GM19023 (cell line): ENCODE results near the gene SLIT3.

ENCODE experiments used
- ATAC-seq: cut with Tn5 transposase; IDR thresholded peaks from one replicate; pipeline ENCODE4 v1.9.1; 2021; ENCODE audit warnings: mild to moderate bottlenecking, moderate library complexity; ENCODE audit not compliant: unreplicated experiment

Gene SLIT3

DNA sequence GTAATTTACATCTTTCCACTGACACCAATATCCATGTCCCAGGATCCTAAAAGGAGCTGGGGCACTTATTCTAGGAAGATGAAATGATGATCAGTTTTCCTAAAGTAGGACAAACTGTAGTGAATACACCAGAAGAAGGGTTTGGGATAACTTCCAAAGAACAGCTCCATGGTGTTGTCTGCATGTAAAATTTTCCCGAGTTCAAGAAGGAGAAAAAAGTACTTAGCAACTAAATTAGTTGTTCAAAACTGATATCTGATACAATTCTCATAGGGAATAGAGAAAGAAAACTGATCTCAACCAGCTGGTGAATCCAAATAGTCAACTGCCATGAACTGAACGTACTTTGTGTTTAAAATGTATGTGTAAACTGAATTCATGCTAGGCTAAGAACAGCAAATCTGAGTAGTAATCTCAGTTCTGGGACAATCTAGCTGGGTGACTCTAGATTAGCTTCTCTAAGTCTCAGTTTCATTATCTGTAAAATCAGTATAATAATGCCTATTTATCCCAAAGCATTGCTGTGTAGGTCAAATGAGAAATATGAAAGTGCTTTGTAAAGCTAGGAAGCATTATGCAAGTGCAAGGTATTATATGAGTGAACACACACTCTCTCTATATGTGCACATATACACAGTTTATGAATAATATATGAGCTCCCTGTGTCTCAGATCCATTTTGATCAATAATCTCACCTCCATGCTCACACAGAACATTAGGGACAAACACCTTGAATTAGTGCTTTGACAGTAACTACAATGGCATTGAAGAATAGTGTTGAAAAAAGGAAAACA lies 357.7 kb downstream of the SLIT3 start:
- no peak for ATAC-seq

- ATAC-seq, result no peak
Observed at GRCh38 chr5:168941901-168942300, 359.0 kb downstream of the SLIT3 start.

DNA sequence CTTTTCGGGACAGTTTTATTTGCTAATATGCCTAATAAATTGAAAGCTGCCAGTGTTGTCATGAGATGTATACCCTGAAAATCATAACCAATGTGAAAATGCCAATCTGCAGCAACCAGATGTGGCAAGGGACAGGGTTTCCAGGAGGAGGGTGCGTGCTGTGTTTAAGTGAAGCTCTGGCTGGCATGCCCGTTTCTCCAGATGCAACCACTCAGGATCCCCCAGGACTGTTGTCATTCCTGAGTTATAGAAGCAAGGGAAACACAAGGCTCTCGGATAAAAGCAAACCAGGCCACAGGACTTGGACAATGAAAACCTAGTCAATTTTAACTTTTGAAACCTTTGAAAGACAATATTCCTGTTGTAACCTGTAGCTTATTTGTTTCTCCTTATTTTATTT lies 360.2 kb downstream of the SLIT3 start:
- ATAC-seq, result no peak

DNA sequence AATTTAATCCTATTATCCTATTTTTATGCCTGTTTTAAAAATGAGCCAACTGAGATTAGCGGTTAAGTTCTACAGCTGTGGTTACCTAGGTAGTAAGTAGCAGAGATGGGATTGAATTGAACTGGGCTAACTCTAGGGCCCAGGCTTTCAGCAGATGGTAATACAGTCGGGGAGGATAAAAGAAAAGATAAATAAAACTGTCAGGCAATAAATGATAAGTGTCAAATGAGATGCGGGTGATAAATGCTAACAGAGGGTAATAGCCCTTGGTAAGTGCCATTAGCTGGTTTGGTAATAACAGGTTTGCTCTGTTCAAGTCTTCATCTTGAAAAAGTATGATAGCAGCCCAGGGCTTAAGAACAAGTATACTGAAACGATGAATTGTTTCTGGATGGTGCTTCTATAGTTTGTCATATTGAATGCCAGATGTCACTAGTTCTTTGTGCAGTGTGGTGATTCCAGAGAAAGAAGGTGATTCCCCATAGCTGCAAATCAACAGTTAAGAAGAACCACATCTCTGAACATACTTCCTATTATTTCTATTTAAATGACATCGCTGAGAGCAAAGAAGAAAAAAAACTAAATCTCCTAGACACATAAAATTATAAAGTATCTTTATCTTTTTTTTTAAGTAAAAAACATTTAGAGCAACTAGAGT lies 360.9 kb downstream of the SLIT3 start:
- ATAC-seq, result no peak

GRCh38 chr5:168939156-168939800 lies 361.7 kb downstream of the SLIT3 start:
- ATAC-seq, result no peak

GRCh38 chr5:168936511-168936910 lies 364.4 kb downstream of the SLIT3 start:
- ATAC-seq, result no peak

DNA sequence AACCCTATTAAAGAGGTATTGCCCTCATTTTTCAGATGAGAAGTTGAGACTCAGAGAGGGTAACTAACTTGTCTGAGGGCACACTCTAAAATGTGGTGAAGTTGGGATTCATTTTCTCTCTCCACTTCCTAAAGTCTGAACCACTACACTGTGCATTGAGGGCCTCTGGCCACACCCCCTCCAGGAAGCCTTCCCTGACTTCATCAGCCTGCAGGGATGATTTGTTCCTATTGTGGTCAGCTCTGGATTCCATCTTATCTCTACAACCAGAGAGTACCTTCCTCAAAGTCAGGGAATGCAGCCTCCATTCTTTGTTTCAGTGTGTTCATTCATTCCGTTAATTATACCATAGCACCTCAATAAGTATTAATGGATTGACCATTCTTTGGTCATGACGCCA lies 365.8 kb downstream of the SLIT3 start:
- no peak for ATAC-seq

DNA sequence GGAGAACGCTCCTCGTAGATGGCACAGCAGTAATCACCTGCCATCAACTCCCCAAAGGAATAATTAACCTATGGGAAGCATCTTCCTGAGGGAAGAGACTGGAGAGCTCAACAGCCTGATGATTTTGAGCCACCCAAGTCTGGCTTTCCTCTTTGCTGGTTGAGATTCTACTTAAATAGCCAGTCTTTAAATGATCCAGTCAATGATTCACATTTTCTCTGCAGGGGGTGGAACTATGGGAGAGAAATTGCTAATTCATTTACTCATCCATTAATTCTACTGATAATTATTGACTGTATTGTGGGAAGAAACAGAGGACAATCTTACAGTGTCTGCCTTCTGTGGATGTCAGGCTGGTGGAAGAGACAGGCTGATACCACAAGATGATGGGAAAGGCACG lies 366.8 kb downstream of the SLIT3 start:
- ATAC-seq, result no peak

GRCh38 chr5:168932400-168933189 lies 368.3 kb downstream of the SLIT3 start:
- ATAC-seq, result no peak

DNA sequence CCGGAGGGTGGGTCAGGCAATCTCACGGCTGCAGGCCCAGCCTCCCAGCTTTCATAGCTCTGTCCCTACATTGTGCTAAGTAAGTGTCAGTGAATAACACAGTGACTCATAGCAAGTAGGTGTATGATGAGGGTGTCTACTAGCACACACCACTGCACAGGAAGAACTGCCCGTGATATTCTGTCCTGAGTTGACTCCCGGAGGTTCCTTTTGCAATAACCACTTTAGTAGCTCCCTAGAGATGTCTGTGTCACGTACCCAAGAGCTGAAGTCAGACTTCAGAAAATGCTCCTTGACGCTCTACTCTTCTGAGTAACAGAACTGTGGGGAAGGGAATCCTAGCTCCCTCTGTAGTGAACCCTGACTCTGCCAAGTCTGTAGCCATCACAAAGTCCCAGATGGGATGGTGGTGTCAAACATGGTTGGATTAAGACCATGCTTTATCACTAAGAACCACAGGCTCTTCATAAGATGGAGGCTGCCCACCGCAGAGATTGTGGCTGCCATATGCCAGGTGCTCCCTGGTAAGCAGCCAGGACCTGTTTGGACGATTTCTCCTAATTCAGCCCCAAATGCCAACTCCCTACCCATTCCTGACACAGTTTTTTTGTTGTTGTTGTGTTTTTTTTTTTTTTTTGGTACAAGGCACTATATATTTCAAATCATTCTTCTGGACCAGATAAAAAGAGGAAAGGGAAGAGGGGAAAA lies 369.1 kb downstream of the SLIT3 start:
- ATAC-seq, result no peak

- ATAC-seq, result no peak
Observed at GRCh38 chr5:168929656-168930055, 371.3 kb downstream of the SLIT3 start.

GRCh38 chr5:168925160-168925559 lies 375.8 kb downstream of the SLIT3 start:
- ATAC-seq, result no peak

DNA sequence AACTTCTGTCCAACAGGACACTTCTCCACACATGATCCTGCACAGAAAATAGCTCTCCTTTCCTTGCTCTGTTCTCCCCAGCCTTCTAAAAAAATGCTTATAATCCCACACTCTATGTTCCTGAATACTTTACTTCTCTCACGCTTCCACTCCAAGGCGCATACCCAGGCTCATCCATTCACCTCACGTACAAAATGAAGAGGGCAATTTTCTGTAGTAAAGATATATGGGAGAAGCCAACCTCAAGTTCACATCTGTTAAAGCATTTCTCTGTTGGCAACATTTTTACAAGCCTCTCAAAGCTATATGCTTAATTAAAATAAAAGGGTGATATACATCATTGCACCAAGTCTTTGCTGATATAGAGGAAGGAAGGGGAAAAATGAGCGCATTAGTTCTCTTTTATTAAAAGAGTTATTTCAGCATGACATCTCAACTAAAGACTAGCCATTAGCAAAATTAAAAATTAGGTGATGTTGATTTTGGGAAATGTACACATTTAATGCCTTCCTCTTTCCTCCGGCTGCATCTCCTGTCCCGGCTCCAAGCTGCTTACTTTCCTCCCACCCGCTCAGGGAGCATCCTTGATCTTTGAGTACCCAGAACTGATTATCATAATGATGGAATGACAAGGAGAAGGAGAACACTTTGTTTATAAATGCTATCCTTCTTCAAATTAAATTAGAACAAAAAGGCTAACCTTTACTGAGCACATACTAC lies 379.6 kb downstream of the SLIT3 start:
- ATAC-seq, result no peak

DNA sequence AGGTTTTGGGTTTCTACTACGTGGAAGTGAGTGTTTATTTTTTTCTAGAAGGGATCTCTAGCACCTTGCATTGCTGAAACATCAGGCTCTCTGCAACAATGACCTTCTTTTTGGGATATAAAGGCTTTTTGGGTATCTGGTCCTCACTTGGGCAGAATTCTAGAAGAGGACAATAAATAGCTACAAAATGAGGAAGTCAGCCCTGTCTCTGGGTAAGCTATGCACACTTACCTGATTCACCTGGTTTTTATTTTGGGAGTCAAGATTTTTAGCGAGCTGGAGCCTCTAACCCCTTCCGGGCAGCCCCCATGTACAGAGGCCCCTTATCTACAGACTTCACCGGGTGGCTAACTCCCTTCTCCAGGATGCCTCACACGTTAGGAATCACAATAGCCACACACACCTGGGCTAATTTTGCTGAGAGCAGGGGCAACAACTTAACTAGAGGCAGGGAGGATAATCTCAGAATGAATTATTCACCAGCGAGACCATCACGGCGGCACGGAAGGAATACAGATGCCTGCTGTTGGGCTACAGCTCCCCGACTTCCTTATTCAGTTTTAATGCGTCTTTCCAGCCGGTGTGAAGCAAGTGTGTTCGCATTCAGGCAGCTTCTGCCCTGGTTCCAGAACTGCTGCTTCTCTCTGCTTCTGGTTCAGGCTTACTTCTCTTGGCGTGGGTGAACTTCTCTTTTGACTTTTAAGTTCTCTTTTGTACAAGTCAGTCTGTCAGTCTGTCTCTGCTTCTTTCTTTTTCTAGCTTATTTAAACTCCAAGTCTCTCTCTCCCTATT lies 380.7 kb downstream of the SLIT3 start:
- no peak for ATAC-seq

GRCh38 chr5:168917947-168918600 lies 382.9 kb downstream of the SLIT3 start:
- ATAC-seq, result no peak

- no peak for ATAC-seq
Observed at GRCh38 chr5:168916852-168917251, 384.1 kb downstream of the SLIT3 start.

DNA sequence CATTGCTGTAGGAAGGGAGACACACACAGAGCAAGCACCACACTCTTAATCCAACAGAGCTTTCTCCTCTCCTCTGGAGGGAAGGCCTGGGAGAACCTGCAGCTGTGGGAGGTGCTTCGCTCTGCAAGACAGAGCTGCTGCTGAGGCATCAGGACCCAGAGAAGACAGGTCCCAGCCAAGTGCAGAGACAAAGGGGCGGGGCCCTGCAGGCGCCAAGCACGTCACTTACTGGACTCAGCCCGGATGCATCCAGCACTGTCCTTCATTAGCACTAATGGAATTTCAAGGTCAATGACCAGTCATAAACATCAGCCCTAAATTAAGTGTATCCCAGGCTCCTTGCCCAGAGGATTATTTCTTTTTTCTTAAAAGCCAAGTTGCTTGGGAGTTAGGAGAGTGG lies 384.7 kb downstream of the SLIT3 start:
- ATAC-seq, result no peak

- ATAC-seq, result no peak
Observed at GRCh38 chr5:168914491-168914890, 386.4 kb downstream of the SLIT3 start.

DNA sequence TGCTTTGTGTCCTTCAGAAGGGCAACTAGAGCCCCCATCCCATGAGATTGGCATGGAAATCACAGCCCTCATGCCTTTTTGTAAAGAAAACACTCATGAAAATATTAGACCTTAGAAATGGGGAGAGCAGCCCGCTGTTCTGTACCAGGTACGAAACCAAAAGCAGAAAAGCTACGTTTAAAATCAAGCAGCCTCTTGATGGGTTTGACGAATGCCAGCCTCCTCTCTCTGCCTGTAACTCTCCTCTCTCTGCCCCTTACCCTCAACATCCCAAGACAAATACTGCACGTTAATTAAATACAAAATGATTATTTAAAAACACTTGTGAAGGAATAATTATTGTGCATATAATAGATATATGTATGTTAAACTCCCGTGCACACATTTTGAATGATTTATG lies 390.1 kb downstream of the SLIT3 start:
- ATAC-seq, result no peak
